ENCODE results near the gene FNDC3B.

- TF ChIP-seq RFX5 (IDR thresholded peaks at IDR 0.05; ENCODE audit: borderline replicate concordance, low read depth, low read length) (no peak), CTCF (IDR thresholded peaks at IDR 0.05; ENCODE audit: control extremely low read depth in 1 of 3, insufficient read depth in 1 of 3, low read depth in 1 of 3, low read length in 3 of 3) (no peak), SIN3A (conservative IDR thresholded peaks at IDR 0.05 in 1 of 2, IDR thresholded peaks at IDR 0.05 in 1 of 2; ENCODE audit: low read depth in 1 of 2, low read length in 2 of 2) (no peak), BRCA1 (IDR thresholded peaks at IDR 0.05; ENCODE audit: low read depth, low read length) (no peak), JUND (IDR thresholded peaks at IDR 0.05; ENCODE audit: low read length) (no peak), HDAC2 (IDR thresholded peaks at IDR 0.05; ENCODE audit: borderline replicate concordance in 1 of 2, low read depth in 2 of 2, low read length in 2 of 2) (no peak), EZH2 (IDR thresholded peaks at IDR 0.05; ENCODE audit: low read depth, low read length, severe bottlenecking) (no peak), TBP (IDR thresholded peaks at IDR 0.05; ENCODE audit: low read depth, low read length) (no peak), CBX8 (IDR thresholded peaks at IDR 0.05; ENCODE audit: borderline replicate concordance, low read depth, low read length) (no peak), SP2 (IDR thresholded peaks at IDR 0.05; ENCODE audit: low read length) (no peak), RBBP5 (IDR thresholded peaks at IDR 0.05; ENCODE audit: borderline replicate concordance, low read depth, low read length) (no peak), USF2 (IDR thresholded peaks at IDR 0.05; ENCODE audit: low read length) (no peak)
Measured at GRCh38 chr3:172379372-172379771, 340.0 kb downstream of the FNDC3B start.
